Activated CD8-positive, alpha-beta memory T cell treated with anti-CD3 and anti-CD28 coated beads for 48 hours (primary cell): ENCODE results near the gene KRT6A.

Experiments used
- DNase-seq, 3 experiments: peaks; one replicate each; pipeline ENCODE4 v3.0.0-alpha.2; 2020; ENCODE audit warnings: low read depth in 2 of 3, low spot score in 2 of 3

KRT6A gene

DNA sequence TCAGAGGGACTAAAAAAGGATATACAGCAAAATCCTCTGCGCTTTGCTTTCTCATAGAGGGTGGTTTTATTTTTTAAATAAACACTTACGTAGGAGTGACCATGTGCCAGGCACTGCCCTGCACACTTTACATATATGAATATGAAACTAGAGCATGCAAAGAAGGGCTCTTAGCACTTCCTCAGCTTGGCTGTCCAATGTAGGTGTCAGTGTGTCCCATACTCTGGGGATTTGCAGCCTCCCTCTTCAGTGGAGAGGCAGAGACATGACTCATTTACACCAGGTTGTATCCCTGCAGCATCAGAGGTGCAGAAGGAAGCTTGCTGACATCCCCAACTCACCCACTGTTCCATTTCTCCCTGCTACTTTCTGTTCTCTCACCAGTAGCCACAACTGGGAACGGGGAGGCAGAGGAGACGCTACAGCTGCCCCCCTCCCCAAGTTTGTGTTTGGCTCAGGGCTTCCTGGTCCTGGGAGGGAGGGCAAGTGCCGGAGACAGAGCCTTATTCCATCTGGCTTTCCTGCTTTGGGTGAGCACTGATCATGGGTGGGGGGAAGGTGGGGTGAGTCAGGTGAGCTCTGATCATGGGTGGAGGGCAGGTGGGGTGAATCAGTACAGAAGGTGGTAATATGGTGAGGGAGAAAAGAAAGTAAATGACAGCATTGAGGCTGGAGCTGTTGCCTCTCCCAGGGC lies 32.0 kb upstream of the KRT6A start:
- DNase-seq: no peak

DNA sequence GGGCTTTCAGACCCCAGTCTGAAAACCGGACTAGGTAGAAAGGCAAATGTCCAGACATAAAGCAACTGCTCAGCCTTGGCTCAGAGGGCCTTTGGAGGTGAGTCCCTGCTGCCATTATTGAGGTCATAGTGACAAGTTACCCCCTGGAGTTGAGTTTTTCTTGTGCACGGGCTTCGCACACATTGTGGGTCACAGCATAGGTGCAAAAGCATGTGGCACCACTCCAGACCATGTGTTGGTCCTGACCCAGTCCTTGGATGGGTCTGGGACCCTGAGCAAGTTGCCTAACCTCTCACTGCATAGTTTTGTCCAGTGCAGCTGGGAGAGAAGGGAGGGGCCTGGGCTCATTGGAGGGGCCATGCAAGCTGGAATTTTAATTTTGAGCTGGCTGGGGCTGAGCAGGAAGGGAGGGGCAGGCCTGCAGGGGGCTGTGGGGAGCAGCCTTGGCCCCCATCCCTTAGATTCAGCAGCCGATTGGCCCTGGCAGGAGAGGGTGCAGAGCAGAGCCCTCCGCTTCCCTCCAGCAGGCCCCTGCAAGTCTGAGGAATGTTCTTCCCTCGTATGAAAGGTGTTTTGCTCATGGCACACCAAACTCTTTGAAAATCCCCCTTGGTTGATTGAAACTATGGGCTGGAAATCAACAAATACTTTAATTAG lies 31.3 kb upstream of the KRT6A start:
- no peak for DNase-seq

DNA sequence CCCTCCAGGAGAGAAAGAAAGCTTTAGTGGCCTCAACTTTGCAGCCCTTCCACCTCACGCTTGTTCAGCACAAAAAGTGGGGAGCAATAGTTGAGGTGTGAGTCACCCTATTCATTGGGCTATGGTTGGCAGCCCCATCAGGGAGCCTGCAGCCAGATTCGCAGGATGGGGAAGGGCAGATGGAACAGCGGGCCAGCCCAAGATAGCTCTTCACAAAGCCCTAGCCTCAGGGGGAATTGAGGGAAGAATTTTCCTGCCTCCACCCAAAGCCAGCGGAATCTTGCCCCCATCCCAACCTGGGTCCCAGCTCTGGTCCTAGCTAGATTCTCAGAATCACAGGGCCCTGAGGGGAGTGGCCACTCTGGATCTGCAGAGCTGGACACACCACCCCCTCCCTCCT lies 30.8 kb upstream of the KRT6A start:
- no peak for DNase-seq

DNA sequence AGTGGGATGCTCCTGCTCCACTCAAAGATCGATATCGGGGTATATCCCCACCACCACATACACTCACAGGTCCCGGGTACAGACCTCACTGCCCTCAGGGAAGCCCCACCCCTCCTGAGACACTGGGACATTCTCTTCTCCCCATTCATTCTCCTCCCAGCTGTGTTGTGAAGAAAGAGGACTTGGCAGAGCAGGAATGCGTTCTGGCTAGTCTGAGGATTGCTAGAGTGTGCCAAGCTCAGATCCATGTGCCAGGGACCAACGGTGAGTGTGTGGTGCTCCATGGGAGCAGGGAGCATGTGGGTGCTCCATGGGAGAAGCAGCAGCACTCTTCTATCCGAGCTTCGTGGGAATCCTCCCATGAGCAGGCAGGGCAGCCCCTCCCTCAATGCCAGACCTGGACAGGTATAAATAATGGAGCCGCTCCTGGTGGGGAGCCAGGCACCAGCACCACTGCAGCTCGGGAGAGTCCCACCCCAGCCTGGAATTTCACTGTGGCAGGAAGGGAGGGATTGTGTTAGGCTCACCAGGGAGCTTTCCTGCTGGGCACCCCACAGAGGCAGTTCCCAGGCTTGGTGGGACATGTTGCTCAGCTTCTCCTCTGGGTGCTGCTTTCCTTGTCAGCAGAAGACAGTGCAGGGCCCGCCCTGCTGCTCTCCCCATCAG lies 29.4 kb upstream of the KRT6A start:
- DNase-seq: no peak

DNA sequence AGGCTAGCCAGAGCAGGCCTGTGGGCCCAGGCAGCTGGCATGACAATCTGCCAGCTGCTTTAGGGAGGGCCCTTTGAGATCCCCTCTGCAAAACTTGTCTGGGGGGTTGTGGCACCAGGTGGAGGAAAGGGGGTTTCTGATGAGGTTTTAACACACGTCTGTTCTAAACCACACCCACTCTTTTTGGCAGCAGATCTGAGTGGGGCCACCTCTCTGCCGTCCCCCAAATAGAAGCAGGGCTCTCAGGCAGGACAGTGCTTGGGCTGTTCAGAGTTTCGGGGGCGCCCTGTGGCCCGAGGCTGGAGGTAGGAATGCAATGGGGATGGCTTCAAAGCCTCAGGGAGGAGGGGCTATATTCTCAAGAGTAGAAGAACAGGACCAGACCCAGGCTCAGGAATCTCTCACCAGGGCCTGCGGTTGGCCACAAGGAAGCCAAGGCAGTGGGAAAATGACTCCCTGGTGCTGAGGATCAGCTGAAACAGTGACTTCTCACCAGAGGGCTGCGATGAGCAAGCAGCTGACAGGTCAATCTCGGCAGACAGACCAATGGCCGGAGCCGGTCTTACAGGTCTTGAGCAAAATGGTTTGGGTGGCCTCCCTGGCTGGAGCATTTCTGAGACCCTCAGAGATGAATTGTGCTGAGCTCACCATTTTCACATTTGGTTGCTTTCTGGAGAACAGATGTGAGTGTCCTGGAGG lies 28.7 kb upstream of the KRT6A start:
- no peak for DNase-seq

DNA sequence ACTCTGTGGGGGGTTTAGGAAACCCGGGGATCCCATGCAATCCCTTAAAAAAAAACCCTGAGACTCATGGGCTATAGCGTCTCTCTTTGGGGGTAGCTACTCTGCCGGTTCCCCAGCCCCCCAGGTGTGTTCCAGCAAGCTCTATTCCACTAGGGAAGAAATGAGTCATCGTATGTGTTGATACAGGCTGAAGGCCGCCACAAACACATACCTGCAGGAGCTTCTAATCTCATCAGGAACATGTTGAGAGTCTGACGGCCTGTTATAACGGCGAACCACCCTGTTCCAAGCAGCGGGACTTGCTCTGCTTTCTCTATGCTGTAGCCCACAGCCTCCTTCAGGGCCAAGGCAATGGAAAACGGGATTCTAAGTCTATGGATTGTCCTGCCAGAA lies 28.1 kb upstream of the KRT6A start:
- DNase-seq: no peak

DNA sequence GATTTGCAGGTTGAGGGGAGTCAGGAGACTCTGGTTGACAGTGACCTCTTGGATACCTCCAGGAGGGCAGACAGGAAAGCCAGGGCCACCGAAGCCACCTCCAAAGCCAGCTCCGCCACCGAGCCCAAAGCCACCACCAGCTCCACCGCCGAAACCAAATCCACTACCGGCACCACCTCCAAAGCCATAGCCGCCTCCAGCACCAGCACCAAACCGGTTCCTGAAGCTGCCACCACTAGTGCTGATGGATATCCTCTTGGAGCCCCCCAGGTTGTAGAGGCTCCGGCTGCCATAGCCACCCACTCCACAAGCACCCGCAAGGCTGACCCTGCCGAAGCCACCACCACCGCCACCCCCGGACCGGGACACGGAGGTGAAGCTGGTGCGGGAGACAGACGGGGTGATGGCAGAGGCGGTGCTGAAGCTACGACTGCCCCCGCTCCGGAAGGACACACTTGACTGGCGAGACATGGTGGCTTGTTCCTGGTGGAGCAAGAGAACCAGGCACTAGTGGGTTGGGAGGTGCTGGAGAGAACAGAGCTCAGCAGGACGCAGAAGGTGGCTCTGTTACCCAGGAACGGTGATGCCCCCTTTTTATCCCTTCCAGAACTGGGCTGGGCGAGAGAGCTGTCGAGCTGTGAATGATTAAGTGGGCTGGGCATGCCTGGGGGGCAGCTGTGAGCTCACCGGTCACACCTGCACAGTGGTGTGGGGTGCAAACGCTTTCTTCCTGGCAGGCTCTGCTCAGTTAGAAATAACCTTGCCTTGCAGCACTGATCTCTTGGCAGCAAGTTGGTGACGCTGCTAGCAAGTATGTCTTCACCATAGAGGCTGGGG lies 27.0 kb upstream of the KRT6A start, which contains the start of gene KRT5:
KRT5 (minus strand) TSS at position 569 of the 837 bp plus-strand sequence; CDS start at position 471, 98 bp downstream.
- no peak for DNase-seq

DNA sequence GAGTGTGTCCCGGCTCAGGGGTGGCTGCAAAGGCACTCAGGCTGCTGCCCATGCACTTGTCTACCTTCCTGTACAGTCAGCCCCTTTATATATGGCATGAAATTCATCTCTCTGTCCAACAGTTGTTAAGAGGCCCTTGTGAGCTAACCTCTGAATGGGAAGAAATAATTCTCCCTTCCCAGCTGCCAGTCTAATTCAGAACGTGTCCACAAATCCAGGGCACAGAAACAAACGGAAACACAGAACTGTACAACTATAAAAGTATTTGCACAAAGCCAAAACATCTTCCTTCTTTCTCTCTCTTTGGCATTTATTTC lies 26.3 kb upstream of the KRT6A start:
- no peak for DNase-seq

DNA sequence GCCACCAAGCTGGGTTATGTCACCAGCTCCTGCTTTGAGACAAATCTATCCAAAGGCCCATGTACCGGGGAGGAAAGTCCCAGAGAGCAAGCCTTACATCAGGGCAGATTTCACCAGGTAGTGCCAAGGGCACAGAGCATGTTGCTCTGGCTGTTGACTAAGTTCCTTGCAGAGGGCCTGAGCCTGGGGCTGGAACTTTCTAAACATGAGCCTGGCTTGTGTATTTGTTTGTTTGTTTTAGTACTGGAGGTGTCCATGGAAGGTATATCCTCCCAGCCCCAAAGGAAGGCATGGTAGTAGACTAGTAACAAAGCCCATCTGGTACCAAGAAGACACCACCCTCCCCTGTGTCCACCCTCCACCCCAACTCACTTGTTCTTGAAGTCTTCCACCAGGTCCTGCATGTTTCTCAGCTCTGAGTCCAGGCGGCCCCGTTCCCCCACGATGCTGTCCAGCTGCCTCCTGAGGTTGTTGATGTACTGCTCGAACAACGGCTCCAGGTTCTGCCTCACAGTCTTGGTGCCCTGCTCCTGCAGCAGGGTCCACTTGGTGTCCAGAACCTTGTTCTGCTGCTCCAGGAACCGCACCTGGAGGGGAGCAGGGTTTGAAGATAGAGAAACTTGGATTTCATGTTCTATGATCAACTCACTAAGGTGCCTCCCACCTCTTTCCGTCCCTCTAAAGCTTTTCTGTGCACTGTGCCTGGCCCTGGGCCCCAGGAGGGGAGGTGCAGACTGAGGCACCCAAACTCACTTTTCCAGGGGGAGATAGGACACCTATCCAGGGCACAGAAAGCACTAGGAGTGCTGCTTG lies 25.7 kb upstream of the KRT6A start:
- no peak for DNase-seq

DNA sequence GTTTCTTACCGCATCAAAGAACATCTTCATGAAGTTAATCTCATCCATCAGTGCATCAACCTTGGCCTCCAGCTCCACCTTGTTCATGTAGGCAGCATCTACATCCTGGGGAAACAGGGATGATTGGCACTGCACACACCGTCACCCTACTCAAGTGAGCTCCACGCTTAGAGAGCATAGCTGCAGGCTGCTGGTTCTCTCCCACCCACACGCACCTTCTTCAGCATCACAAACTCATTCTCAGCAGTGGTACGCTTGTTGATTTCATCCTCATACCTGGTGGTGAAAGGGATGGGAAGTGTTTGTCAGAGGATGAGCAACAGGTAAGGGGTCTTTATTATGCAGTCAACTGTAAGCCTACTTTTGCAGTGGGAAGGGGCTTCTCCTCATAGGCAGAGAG lies 24.8 kb upstream of the KRT6A start:
- DNase-seq: no peak

DNA sequence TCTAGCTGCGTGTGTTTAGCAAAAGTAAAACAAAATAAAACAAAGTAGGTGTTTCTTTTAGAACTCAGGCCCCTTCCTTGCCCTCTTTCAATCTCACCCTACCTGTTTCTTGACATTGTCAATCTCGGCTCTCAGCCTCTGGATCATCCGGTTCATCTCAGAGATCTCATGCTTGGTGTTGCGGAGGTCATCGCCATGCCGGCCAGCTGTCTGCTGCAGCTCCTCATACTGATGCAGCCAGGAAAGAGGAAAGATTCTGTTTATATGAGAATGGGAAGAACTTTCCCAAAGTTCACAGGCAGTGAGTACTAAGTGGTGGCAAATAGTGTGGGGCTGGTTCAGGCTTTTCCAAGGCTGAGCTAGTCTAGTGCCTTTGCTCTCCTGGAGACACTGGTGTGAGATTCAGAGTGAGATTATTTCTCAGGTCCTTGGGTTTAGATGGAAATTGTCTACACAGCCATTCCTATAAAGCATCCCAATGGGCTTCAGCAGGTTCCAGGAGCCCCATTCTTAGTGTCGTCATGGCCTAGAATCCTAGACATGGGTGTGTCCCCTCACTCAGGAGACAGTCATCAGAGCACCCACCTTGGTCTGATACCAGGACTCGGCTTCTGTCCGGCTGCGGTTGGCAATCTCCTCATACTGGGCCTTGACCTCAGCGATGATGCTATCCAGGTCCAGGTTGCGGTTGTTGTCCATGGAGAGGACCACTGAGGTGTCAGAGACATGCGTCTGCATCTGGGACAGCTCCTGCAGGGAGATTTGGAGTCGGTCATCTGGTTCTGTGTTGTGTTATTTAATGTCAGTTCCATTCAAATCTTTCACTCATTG lies 24.2 kb upstream of the KRT6A start:
- no peak for DNase-seq

DNA sequence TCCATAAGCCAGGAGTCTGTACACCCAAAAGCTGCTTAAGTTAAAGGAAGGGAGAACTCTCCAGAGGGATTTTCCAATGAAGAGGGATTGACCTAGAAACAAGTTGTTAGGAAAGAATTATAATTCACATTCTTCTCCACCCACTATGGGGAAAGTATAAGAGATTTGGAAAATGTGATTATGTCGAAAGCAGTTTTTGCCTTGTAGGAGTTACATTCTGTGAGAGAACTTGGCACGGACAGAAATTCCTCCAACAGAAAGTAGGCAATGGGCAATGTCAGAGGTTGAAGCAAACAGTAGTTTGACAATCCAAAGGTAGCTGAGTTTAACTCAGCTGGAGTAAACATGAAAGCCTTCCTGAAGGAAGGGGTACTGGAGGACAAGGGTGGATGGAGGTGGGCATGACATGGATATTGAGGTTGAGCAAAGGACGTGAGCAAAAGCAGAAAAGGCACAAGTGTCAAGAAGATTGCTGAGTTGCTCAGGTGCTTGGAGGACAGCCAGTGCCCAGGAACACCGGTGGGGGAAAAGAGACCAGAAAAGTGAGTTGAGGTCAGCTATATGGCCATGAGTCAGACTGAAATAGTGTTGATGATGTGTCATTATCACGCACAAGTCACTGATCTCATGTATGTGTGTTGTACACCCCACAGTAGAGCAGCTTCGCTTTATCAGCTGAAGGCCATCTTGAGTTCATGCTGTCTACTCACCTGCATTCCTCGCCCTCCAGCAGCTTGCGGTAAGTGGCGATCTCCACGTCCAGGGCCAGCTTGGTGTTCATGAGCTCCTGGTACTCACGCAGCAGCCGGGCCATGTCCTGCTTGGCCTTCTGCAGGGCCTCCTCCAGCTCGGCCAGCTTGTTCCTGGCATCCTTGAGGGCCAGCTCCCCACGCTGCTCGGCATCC lies 23.1 kb upstream of the KRT6A start:
- no peak for DNase-seq

DNA sequence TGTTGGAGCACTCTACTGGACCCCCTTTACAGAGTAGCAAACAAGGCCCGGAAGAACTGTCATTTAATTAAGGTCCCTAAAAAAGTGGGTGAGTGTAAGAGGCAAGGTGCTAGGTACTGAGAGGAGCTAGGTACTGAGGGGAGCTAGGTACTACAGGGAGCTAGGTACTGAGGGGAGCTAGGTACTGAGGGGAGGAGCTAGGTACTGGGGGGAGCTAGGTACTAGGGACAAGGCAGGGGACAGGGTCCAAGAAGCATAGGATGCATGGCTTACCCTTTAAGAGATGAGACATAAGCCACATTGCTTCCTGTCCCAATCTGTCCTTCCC lies 22.2 kb upstream of the KRT6A start:
- DNase-seq: no peak

DNA sequence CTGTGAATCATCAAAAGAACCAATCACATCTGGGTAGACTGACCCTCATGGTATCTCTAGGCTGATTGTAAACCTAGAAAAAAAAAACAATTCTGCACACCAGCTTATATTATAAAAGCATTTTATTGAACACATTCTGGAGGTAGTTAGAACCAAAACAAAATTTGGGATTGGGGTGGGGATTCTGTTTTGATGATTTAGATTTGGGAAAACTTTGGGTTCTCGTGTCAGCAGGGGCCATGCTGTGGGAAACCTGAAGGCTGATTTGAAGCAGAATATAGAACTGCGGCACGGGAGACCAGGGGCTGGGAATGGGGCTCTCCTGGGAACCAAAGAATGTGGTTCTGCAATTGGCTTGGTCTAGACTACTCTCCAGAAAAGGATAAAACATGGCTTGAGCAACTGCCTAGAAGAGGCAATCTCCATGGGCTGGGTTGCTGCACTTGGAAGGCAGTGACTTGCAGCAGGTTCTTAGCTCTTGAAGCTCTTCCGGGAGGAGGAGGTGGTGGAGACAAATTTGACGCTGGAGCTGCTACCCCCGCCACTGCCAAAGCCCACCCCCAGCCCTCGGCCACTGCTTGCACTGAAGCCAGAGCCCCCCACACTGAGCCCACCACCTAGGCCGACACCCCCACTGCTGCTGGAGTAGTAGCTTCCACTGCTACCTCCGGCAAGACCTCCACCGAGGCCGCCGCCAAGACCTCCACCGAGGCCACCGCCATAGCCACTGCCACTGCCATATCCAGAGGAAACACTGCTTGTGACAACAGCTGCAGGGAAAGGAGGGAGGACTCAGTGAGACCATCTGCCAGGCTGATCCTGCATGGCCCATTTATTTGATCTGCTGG lies 21.6 kb upstream of the KRT6A start:
- no peak for DNase-seq

DNA sequence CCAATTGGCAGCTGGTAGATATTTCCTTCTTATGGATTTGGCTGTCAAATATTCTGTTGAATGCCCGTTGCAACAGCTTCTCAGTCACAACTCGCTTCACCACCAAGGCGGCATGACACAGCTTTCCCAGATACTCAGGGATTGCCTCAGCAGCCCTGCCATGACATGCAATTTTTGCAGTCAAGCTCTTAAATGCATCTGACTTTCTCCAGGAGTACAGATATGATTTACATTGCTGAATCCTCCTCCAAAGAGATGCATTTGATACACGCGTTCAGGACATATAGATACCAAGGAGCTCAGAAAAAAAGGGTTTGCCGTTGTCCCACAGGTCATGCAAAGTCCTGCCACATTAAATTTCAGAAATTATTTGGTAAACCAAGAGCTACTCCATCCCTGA lies 20.7 kb upstream of the KRT6A start:
- DNase-seq: no peak

DNA sequence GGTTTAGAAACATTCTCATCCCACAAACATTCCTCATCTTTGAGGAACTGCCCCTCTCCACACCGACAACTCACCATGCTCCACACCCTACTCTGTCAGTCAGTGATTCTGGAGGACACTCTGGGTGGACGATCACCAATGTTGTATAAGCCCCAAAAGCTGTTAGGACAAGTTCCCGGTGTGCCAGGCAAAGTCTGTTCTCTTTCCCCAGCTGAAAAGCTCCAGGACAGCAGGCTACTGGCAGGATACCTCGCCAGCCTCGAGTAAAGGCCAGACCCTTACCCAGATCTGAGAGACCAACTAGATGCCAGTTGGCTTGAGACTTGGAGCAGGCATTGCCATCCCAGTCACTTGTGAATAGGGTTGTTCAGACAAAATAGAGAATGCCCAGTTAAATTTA lies 15.2 kb upstream of the KRT6A start:
- DNase-seq: no peak

DNA sequence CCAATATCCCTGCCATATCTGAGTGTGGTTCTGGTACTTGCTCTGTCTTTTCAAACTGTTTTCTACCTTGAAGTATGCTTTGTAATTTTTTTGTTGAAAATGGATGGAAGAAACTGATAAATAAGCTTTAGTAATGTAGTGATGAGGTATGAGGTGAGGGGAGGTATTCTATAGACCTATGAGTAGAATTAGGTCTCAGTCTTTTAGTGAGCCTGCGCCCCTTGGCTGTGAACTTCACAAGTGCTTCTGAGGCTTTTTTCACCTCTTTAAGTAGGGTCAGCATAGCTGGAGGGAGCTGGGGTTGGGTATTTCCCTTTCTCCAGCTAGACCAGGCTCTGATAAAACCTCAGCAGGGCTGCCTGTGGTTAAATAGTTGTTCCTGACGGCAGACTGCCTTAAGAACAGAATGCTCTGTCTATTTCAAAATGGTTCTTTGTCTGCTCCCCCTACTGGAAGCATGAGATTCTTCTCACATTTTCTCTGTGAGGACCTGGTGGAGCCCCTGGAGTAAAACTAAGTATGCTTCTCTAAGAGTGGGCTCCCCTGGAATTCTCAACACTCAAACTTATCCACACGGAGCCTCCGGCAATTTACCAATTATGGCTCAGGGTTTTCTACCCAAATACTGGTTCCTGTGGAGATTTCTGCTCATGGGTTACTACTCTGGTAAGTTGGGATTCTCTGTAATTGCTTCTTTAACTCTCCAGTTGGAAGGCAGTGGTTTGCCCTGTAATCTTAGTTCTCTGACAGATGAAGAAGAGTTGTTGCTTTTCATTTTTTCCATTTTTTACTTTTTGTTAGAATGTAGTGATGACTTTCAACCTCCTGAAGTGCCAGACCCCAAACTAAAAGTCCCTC lies 14.0 kb upstream of the KRT6A start:
- DNase-seq: peak in 1 of 3 experiments; percentile 2
